Esophagus muscularis mucosa (tissue), 4 donors: Measurements from ENCODE around the gene BAG1. TPM values are rescaled to one million over a fixed set of nuclear protein-coding genes. Genes with fewer than 3 reads are reported as not detected.

ENCODE experiments used
- DNase-seq: peaks from one replicate; pipeline ENCODE4 v3.0.0-alpha.2; 2017; ENCODE audit errors: extremely low spot score
- H3K27ac ChIP-seq, 4 donors: fragments of 200-600 bp; sonication (generic); replicated peaks in 1 of 4; 1 replicate in 3 of 4; 2 replicates in 1 of 4; pipeline ENCODE4 v1.5.1; 2016 to 2019; ENCODE audit warnings: mild to moderate bottlenecking in 1 of 4
- H3K27me3 ChIP-seq, 4 donors: fragments of 200-600 bp; sonication (generic); one replicate each; pipeline versions ENCODE4 v1.5.1 to v1.6.0; 2016 to 2019
- H3K36me3 ChIP-seq, 4 donors: fragments of 200-600 bp; sonication (generic); one replicate each; pipeline ENCODE4 v1.5.1; 2016 to 2019
- H3K4me1 ChIP-seq, 4 donors: fragments of 200-600 bp; sonication (generic); one replicate each; pipeline ENCODE4 v1.5.1; 2016 to 2019
- H3K4me3 ChIP-seq, 4 donors: fragments of 200-600 bp; sonication (generic); 1 replicate in 2 of 4; 2 replicates in 2 of 4; pipeline ENCODE4 v1.5.1; 2016 to 2019; ENCODE audit warnings: mild to moderate bottlenecking in 4 of 4, moderate library complexity in 1 of 4
- H3K9me3 ChIP-seq, 4 donors: fragments of 200-600 bp; sonication (generic); 1 replicate in 3 of 4; 2 replicates in 1 of 4; pipeline ENCODE4 v1.5.1; 2016 to 2019
- CTCF ChIP-seq, 3 experiments: fragments of 200-600 bp in 2 of 3; fragments of 450-650 bp in 1 of 3; sonication (generic) in 2 of 3; IDR thresholded peaks; one replicate each; pipeline ENCODE4 v1.5.1; 2017 to 2019; ENCODE audit warnings: antibody characterized with exemption in 3 of 3, mild to moderate bottlenecking in 2 of 3, moderate library complexity in 1 of 3
- EP300 ChIP-seq: sonication (generic); formaldehyde crosslinking; IDR thresholded peaks from one replicate; pipeline ENCODE4 v1.6.1; 2017; ENCODE audit warnings: antibody characterized with exemption
- POLR2A ChIP-seq: fragments of 450-650 bp; IDR thresholded peaks from one replicate; pipeline ENCODE4 v1.6.1; 2017; ENCODE audit warnings: antibody characterized with exemption, moderate library complexity, mild to moderate bottlenecking, low read depth
- POLR2AphosphoS5 ChIP-seq, 2 donors: sonication (generic); formaldehyde crosslinking; IDR thresholded peaks; one replicate each; pipeline ENCODE4 v1.6.1; 2017; ENCODE audit warnings: antibody characterized with exemption in 2 of 2
- WGBS: methylation state at CpG from one replicate; pipeline ENCODE4 v1.1.5; 2018; 5-methylcytosine and 5-hydroxymethylcytosine counted together
- intact Hi-C: fragments of 100-400 bp; cut with DNase I; formaldehyde crosslinking; loops from one replicate; pipeline ENCODE4 v1.15.1; 2023
- total RNA-seq, 4 donors: library from RNA; depleted of rRNA; stranded (reverse); fragments of >200 nt; gene quantifications; one replicate each; pipeline versions ENCODE4 v1.1.0 to v1.2.1, GENCODE V29; 2016

Gene BAG1
- total RNA-seq, 4 donors from 2014 or later, result 108 to 154 (median 126) TPM

DNA sequence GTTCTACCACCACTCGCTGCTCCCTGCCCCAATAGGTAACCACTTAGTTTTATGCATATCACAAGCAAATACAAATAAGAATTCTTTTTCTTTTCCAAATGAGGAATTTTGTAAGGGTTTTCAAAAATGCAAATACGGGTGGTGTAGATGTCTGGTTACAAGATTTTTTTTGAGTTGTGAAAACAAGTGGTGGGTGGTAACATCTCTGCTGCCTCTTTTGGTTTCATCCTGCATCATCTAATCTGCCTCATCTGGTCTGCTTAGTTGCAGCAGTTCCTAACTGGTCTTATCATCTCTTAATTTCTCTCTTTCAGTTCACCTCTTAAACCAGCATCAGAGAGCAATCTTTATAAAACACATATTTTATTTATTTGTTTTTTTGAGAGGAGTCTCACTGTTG lies 31.1 kb upstream of the BAG1 start:
- H3K27me3 ChIP-seq, result no peaks in the 10 kb centered on the region
- H3K9me3 ChIP-seq, result no peaks in the 10 kb centered on the region
- peaks cover 23 to 77% (median 55%) of the 10 kb centered on the region in 4 donors for H3K36me3 ChIP-seq
- intact Hi-C loops, result no loop called here
- H3K4me3 ChIP-seq, result no peak overlapping the region
- H3K27ac ChIP-seq, result no peak overlapping the region
- 92% methylated on average over 2 of the region's 2 CpGs for WGBS
- peaks cover 70 to 94% (median 85%) of the 10 kb centered on the region in 4 donors for H3K4me1 ChIP-seq
- no peak for TF ChIP-seq POLR2A
- no peak for TF ChIP-seq POLR2AphosphoS5 (IDR thresholded peaks at IDR 0.05)
- DNase-seq, result no peak

- peaks cover 67 to 88% (median 85%) of the 10 kb centered on the region in 4 donors for H3K4me1 ChIP-seq
- no peak for TF ChIP-seq EP300
- TF ChIP-seq CTCF (IDR thresholded peaks at IDR 0.05), result no peak
- no peak for TF ChIP-seq POLR2AphosphoS5 (IDR thresholded peaks at IDR 0.05)
- TF ChIP-seq POLR2A, result no peak
Measured at GRCh38 chr9:33294670-33295432, 30.3 kb upstream of the BAG1 start.

DNA sequence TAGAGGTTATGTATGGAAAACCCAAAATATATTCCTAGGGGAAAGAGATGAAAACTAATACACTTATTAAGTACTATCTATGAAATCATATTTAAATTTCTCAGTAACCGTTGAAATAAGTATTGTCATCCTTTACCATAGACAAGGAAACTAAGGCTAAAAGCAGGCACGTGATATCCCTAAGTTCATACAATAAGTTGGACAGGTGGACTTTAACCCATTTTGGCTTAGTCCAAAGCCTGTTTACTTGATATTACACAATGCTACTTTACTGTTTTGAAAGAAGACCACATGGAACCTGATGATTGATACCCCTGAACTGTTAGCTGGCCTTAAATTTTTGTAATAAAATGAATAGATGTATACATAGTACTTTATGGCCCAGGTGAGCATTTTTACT lies 29.3 kb upstream of the BAG1 start:
- H3K27ac ChIP-seq, result no peak overlapping the region
- TF ChIP-seq CTCF (IDR thresholded peaks at IDR 0.05) (no peak), POLR2AphosphoS5 (IDR thresholded peaks at IDR 0.05) (no peak), POLR2A (no peak), EP300 (no peak)
- H3K4me1 ChIP-seq, result peaks cover 68 to 88% (median 85%) of the 10 kb centered on the region in 4 donors
- no peaks in the 10 kb centered on the region for H3K27me3 ChIP-seq
- H3K36me3 ChIP-seq, result peaks cover 18 to 59% (median 44%) of the 10 kb centered on the region in 4 donors
- no peaks in the 10 kb centered on the region for H3K9me3 ChIP-seq
- intact Hi-C loops, result loop anchor here (5.0 kb wide), 1 partner anchor 34 kb away; no protein-coding TSS in a partner anchor
- DNase-seq, result no peak
- WGBS, result 86% methylated on average over 2 of the region's 2 CpGs
- H3K4me3 ChIP-seq, result no peak overlapping the region

More at GRCh38 chr9:33294670-33295432, 30.3 kb upstream of the BAG1 start:
- Histone ChIP-seq H3K4me3 (no peak overlapping the region), H3K9me3 (no peaks in the 10 kb centered on the region), H3K27ac (no peak overlapping the region), H3K36me3 (peaks cover 18 to 70% (median 49%) of the 10 kb centered on the region in 4 donors), H3K27me3 (no peaks in the 10 kb centered on the region)
- intact Hi-C loops, result loop anchor here (5.0 kb wide), 1 partner anchor 32 kb away; no protein-coding TSS in a partner anchor
- 92% methylated on average over 12 of the region's 12 CpGs for WGBS
- no peak for DNase-seq

GRCh38 chr9:33291901-33292300 lies 27.4 kb upstream of the BAG1 start:
- no peak for DNase-seq
- Histone ChIP-seq H3K9me3 (no peaks in the 10 kb centered on the region), H3K27ac (peak overlapping the region; percentile 97 to 100 (median 99)), H3K4me3 (no peak overlapping the region), H3K36me3 (peaks cover 16 to 41% (median 31%) of the 10 kb centered on the region in 4 donors), H3K4me1 (peaks cover 57 to 77% (median 73%) of the 10 kb centered on the region in 4 donors), H3K27me3 (no peaks in the 10 kb centered on the region)
- WGBS, result 94% methylated on average over 5 of the region's 5 CpGs
- intact Hi-C loops, result loop anchor here (5.0 kb wide), 1 partner anchor 35 kb away; no protein-coding TSS in a partner anchor
- no peak for TF ChIP-seq POLR2AphosphoS5 (IDR thresholded peaks at IDR 0.05)
- TF ChIP-seq CTCF (IDR thresholded peaks at IDR 0.05), result no peak
- TF ChIP-seq EP300, result no peak
- TF ChIP-seq POLR2A, result no peak

GRCh38 chr9:33291031-33291397 lies 26.5 kb upstream of the BAG1 start:
- Histone ChIP-seq H3K27me3 (no peaks in the 10 kb centered on the region), H3K36me3 (peaks cover 8 to 36% (median 22%) of the 10 kb centered on the region in 4 donors), H3K9me3 (no peaks in the 10 kb centered on the region), H3K4me1 (peaks cover 52 to 74% (median 68%) of the 10 kb centered on the region in 4 donors), H3K27ac (peak overlapping the region; percentile 97 to 100 (median 99)), H3K4me3 (peak overlapping the region; percentile 78 to 89 (median 88))
- 14% methylated on average over 7 of the region's 7 CpGs for WGBS
- intact Hi-C loops, result loop anchor here (5.0 kb wide), 1 partner anchor 36 kb away; no protein-coding TSS in a partner anchor
- DNase-seq, result no peak
- TF ChIP-seq POLR2AphosphoS5 (IDR thresholded peaks at IDR 0.05), result no peak
- no peak for TF ChIP-seq CTCF (IDR thresholded peaks at IDR 0.05)
- no peak for TF ChIP-seq EP300
- no peak for TF ChIP-seq POLR2A
